ENCODE results near the gene SKOR1. TPM values are rescaled to one million over a fixed set of nuclear protein-coding genes. Genes with fewer than 3 reads are reported as not detected.

Gene SKOR1
- total RNA-seq: 0.21 TPM
- 0.60 TPM for polyA plus RNA-seq

DNA sequence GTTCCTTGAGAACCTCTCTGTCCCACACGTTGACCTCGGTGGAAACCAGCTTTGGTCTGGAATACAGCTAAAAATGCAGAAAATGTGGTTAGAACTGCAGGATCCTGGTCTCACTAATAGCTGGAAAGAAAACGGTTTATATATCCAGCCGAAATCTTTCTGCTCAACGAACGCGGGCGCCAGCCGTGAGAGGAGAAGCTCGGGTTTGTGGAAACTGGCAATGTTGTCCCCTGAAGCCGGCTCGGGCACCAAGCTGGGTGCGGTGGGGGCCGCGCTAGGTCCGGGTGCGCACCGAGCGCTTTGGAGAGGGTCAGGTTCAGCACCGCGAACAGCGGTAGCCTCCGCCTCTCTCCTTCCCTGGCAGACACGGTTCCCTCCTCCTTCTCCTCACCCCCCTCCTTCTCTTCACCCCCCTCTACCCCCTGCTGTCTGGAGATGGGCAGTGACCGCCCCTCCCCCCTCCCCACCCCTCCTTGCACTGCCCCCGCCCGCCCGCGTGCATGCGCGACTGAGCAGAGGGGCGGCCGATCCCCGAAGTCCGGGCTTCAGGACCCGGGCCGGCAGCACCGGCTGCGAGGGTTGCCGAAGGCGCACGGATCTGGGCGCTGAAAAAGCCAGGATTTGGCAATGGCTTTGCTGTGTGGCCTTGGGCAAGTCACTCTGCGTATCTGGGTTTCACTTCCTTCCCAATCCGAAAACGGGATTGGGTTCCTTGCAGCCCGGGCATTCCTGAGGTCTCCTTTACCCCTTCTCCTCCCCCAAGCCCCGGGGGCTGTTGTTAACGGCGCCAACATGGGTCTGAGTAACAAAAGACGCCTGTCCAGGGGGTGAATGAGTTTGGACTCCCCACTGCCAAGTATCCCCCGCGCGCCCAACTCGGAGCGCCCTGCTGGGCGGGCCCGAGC, at the start of gene SKOR1:
TSS of gene SKOR1 (plus strand) at position 534 of the 905 bp plus-strand sequence. CDS start at position 628, 94 bp downstream.
- Histone ChIP-seq H3K4me1 (ENCODE audit: insufficient read depth) (peaks cover 9% of the 10 kb centered on the region), H3K36me3 (ENCODE audit: insufficient read depth) (no peaks in the 10 kb centered on the region), H3K4me3 (ENCODE audit: low read depth, low read length) (peak within 1 kb of the TSS; percentile 13), H3K27ac (ENCODE audit: low read depth) (no peak within 1 kb of the TSS)
- WGBS: under 1% methylated on average over 58 of the region's 58 CpGs
- no peak for DNase-seq (ENCODE audit: extremely low spot score)

GRCh38 chr15:67775998-67776397, 49.3 kb upstream of the SKOR1 start:
- WGBS: 94% methylated on average over 3 of the region's 3 CpGs
- H3K36me3 ChIP-seq (ENCODE audit: insufficient read depth): no peaks in the 10 kb centered on the region

GRCh38 chr15:67776600-67776999, 48.7 kb upstream of the SKOR1 start:
- Histone ChIP-seq H3K36me3 (ENCODE audit: insufficient read depth) (no peaks in the 10 kb centered on the region), H3K4me1 (ENCODE audit: insufficient read depth) (no peaks in the 10 kb centered on the region), H3K27ac (ENCODE audit: low read depth) (no peak overlapping the region), H3K4me3 (ENCODE audit: low read depth, low read length) (no peak overlapping the region)
- WGBS: 78% methylated on average over 3 of the region's 3 CpGs
- no peak for DNase-seq (ENCODE audit: extremely low spot score)

More at GRCh38 chr15:67775998-67776397, 49.3 kb upstream of the SKOR1 start:
- Histone ChIP-seq H3K4me1 (ENCODE audit: insufficient read depth) (no peaks in the 10 kb centered on the region), H3K4me3 (ENCODE audit: low read depth, low read length) (no peak overlapping the region), H3K27ac (ENCODE audit: low read depth) (no peak overlapping the region)
- DNase-seq (ENCODE audit: extremely low spot score): no peak

DNA sequence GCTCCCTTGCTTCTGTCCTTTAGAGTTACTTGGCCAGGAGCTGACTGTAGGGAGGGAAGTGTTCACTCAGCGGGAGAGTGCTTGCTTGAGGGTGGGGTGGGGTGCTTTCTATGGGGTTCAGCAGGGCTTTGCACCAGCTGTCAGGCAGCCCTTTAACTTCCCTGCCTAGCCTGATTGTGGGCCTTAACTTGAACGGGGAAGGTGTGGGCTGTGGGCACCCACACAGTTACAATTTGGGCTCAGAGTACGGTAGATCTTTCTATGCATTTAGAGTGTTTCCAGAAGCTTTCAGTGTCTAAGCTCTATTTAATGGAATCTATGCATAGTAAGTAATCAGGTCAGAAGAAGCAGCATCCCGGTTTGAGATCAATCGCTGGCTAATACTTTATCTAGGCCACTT, 48.2 kb upstream of the SKOR1 start:
- Histone ChIP-seq H3K4me3 (ENCODE audit: low read depth, low read length) (no peak overlapping the region), H3K36me3 (ENCODE audit: insufficient read depth) (no peaks in the 10 kb centered on the region), H3K4me1 (ENCODE audit: insufficient read depth) (no peaks in the 10 kb centered on the region), H3K27ac (ENCODE audit: low read depth) (no peak overlapping the region)
- DNase-seq (ENCODE audit: extremely low spot score): no peak
- WGBS: 84% methylated on average over 5 of the region's 5 CpGs

DNA sequence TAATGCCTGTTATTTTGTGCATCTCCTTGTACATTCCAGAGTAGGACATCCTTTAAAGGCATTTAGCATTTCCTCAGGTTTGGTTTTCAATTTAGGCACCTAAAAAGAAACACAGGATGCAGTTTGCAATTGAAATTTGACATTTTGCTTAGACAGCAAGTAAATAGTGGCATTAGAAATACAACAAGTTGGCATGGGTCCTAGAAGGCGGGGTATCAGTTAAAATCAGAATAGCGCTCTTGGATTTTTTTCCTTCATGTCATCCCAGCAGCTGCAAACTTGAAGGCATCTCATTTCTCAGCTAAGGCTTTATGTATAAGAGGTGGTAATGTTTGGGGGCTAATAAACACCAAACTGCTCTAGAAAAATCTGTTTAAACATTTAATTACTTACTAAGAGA, 47.5 kb upstream of the SKOR1 start:
- H3K4me1 ChIP-seq (ENCODE audit: insufficient read depth): no peaks in the 10 kb centered on the region
- 71% methylated on average over 2 of the region's 2 CpGs for WGBS
- H3K27ac ChIP-seq (ENCODE audit: low read depth): no peak overlapping the region
- no peak overlapping the region for H3K4me3 ChIP-seq (ENCODE audit: low read depth, low read length)
- no peak for DNase-seq (ENCODE audit: extremely low spot score)
- H3K36me3 ChIP-seq (ENCODE audit: insufficient read depth): no peaks in the 10 kb centered on the region

DNA sequence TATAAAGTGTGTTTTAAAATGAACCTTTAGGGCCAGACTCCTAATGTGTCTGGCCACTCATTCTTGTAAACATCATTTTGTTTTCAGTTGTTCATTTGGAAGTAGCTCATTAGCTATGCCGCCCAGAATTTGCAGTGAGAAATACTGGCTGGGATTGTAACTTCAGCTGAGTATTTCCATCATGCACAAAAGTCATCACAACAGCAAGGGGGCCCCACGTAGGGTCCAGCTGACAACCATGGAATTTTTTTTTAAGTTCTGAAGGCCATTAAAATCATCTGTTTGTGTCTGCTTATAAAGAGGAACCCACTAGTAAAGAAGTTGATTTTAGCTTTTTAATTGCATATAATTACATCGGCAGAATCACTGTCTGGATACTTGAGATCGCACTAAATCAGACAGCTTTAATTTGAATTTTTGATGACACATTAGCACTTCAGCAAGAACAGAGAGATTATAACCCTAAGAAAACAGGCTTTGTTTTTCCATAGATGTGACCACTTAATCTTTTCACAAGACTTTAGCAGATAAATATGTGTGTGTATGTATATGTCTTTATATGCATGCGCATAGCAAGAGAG, 46.3 kb upstream of the SKOR1 start:
- H3K27ac ChIP-seq (ENCODE audit: low read depth): no peak overlapping the region
- no peak overlapping the region for H3K4me3 ChIP-seq (ENCODE audit: low read depth, low read length)
- 86% methylated on average over 5 of the region's 5 CpGs for WGBS
- no peaks in the 10 kb centered on the region for H3K36me3 ChIP-seq (ENCODE audit: insufficient read depth)
- DNase-seq (ENCODE audit: extremely low spot score): no peak
- no peaks in the 10 kb centered on the region for H3K4me1 ChIP-seq (ENCODE audit: insufficient read depth)

GRCh38 chr15:67779549-67780111, 45.7 kb upstream of the SKOR1 start:
- no peaks in the 10 kb centered on the region for H3K36me3 ChIP-seq (ENCODE audit: insufficient read depth)
- H3K4me3 ChIP-seq (ENCODE audit: low read depth, low read length): no peak overlapping the region
- no peaks in the 10 kb centered on the region for H3K4me1 ChIP-seq (ENCODE audit: insufficient read depth)
- 77% methylated on average over 6 of the region's 6 CpGs for WGBS
- H3K27ac ChIP-seq (ENCODE audit: low read depth): no peak overlapping the region
- DNase-seq (ENCODE audit: extremely low spot score): no peak

- Histone ChIP-seq H3K4me1 (ENCODE audit: insufficient read depth) (no peaks in the 10 kb centered on the region), H3K4me3 (ENCODE audit: low read depth, low read length) (no peak overlapping the region), H3K36me3 (ENCODE audit: insufficient read depth) (no peaks in the 10 kb centered on the region), H3K27ac (ENCODE audit: low read depth) (no peak overlapping the region)
- DNase-seq (ENCODE audit: extremely low spot score): no peak
- 89% methylated on average over 3 of the region's 3 CpGs for WGBS
These were observed 44.2 kb upstream of the SKOR1 start for GRCh38 chr15:67781061-67781460.

GRCh38 chr15:67781907-67782690, 43.2 kb upstream of the SKOR1 start:
- Histone ChIP-seq H3K36me3 (ENCODE audit: insufficient read depth) (no peaks in the 10 kb centered on the region), H3K27ac (ENCODE audit: low read depth) (no peak overlapping the region), H3K4me1 (ENCODE audit: insufficient read depth) (no peaks in the 10 kb centered on the region), H3K4me3 (ENCODE audit: low read depth, low read length) (no peak overlapping the region)
- 77% methylated on average over 10 of the region's 10 CpGs for WGBS
- no peak for DNase-seq (ENCODE audit: extremely low spot score)

GRCh38 chr15:67782691-67782991, 42.7 kb upstream of the SKOR1 start:
- no peak for DNase-seq (ENCODE audit: extremely low spot score)
- 75% methylated on average over 7 of the region's 7 CpGs for WGBS
- H3K27ac ChIP-seq (ENCODE audit: low read depth): no peak overlapping the region
- H3K4me3 ChIP-seq (ENCODE audit: low read depth, low read length): no peak overlapping the region
- no peaks in the 10 kb centered on the region for H3K36me3 ChIP-seq (ENCODE audit: insufficient read depth)
- H3K4me1 ChIP-seq (ENCODE audit: insufficient read depth): no peaks in the 10 kb centered on the region

DNA sequence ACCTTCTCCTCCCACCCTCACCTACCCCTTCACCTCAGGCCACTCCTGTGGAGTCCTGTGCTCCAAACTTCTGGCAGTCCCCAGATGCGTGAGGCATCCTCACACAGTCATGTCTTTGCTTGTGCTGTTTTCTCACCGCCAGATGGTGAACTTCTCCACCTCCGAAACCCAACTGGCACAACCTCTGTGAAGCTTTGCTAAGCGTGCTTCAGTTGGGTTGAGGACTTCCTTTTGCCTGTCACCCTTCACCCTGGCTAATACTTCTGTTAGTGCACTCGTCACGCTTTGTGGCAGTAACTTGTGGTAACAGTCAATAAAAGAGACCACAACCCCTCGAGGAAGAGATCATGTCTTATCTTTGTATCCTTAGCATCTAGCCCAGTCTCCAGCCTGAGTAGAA, 42.0 kb upstream of the SKOR1 start:
- DNase-seq (ENCODE audit: extremely low spot score): no peak
- Histone ChIP-seq H3K4me1 (ENCODE audit: insufficient read depth) (no peaks in the 10 kb centered on the region), H3K27ac (ENCODE audit: low read depth) (no peak overlapping the region), H3K4me3 (ENCODE audit: low read depth, low read length) (no peak overlapping the region), H3K36me3 (ENCODE audit: insufficient read depth) (no peaks in the 10 kb centered on the region)
- 83% methylated on average over 7 of the region's 7 CpGs for WGBS

- no peak overlapping the region for H3K4me3 ChIP-seq (ENCODE audit: low read depth, low read length)
- 76% methylated on average over 4 of the region's 4 CpGs for WGBS
- DNase-seq (ENCODE audit: extremely low spot score): no peak
- no peaks in the 10 kb centered on the region for H3K4me1 ChIP-seq (ENCODE audit: insufficient read depth)
- no peaks in the 10 kb centered on the region for H3K36me3 ChIP-seq (ENCODE audit: insufficient read depth)
- no peak overlapping the region for H3K27ac ChIP-seq (ENCODE audit: low read depth)
These were observed 41.1 kb upstream of the SKOR1 start for GRCh38 chr15:67784090-67784781.

DNA sequence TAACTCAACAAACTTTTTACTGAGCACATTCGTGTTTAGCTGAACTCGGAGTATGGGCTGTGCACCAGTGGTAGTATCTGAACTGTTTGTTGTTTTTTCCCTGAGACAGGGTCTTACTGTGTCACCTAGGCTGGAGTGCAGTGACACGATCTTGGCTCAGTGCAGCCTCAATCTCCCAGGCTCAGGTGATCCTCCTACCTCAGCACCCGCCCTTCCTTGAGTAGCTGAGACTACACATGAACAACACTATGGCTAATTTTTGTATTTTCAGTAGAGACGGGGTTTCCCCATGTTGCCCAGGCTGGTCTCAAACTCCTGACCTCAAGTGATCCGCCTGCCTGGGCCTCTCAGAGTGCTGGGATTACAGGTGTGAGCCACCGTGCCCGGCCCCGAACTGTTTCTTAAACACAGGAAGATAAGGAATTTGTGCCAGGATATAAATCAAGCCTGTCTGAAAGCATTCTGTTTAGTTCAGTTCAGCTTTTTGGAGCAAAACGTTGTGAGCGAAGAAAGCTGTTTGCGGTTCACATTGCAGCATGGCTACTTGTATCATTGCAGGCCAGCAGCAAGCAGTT, 40.4 kb upstream of the SKOR1 start:
- 83% methylated on average over 12 of the region's 12 CpGs for WGBS

More for the DNA sequence above, 40.4 kb upstream of the SKOR1 start:
- Histone ChIP-seq H3K4me3 (ENCODE audit: low read depth, low read length) (no peak overlapping the region), H3K27ac (ENCODE audit: low read depth) (no peak overlapping the region), H3K36me3 (ENCODE audit: insufficient read depth) (no peaks in the 10 kb centered on the region), H3K4me1 (ENCODE audit: insufficient read depth) (no peaks in the 10 kb centered on the region)
- no peak for DNase-seq (ENCODE audit: extremely low spot score)
